HepG2 (cell line): ENCODE data around the gene AGT. TPM values are rescaled to one million over a fixed set of nuclear protein-coding genes. Genes with fewer than 3 reads are reported as not detected.
A peak's percentile ranks its signal among the peaks of the same experiment; 100 is the strongest.

Experiments used
- KDM1A ChIP-seq: IDR thresholded peaks from 2 replicates; pipeline ENCODE4 v1.6.1; 2016; ENCODE audit warnings: missing compliant biosample characterization
- RXRB ChIP-seq: IDR thresholded peaks from 2 replicates; pipeline ENCODE4 v1.6.1; 2016; ENCODE audit warnings: borderline replicate concordance, missing genetic modification reagents, missing compliant biosample characterization
- ZBTB21 ChIP-seq: sonication (generic); formaldehyde crosslinking; IDR thresholded peaks from 2 replicates; pipeline ENCODE4 v1.4.0; 2020; ENCODE audit warnings: missing genetic modification reagents
- ZKSCAN1 ChIP-seq: fragments of 150-350 bp; IDR thresholded peaks from 2 replicates; pipeline ENCODE4 v1.6.1; 2014; ENCODE audit warnings: low read length
- ZNF720 ChIP-seq: sonication (generic); formaldehyde crosslinking; IDR thresholded peaks from 2 replicates; pipeline ENCODE4 v1.4.0; 2020; ENCODE audit warnings: missing genetic modification reagents
- ZSCAN29 ChIP-seq: sonication (generic); formaldehyde crosslinking; conservative IDR thresholded peaks from 2 replicates; pipeline ENCODE4 v1.4.0; 2020; ENCODE audit warnings: mild to moderate bottlenecking, missing genetic modification reagents
- polyA plus RNA-seq, 8 experiments: library from polyadenylated mRNA; depleted of rRNA in 3 of 8; stranded (reverse) in 7 of 8; unstranded in 1 of 8; fragments of >200 nt; fragmentation: Illumina TruSeq in 4 of 8; extraction: Trizol in 4 of 8; gene quantifications; 2 replicates each; pipeline versions ENCODE4 v1.2.1 to v1.2.3, GENCODE V29; 2011 to 2016; ENCODE audit warnings: low read depth in 4 of 8, missing spikeins in 1 of 8, mixed read lengths in 1 of 8; ENCODE audit not compliant: insufficient read depth in 1 of 8
- total RNA-seq, 5 experiments: library from RNA; depleted of rRNA; stranded (reverse); fragments of >200 nt; fragmentation: Illumina TruSeq; extraction: Trizol; gene quantifications; 2 replicates each; pipeline ENCODE4 v1.2.3, GENCODE V29; 2016; ENCODE audit warnings: low read depth in 1 of 5
- TF ChIP-seq, protein P1 (sequence below): sonication (generic); formaldehyde crosslinking; IDR thresholded peaks from 2 replicates; pipeline ENCODE4 v1.5.0; 2020; ENCODE audit warnings: mild to moderate bottlenecking, missing genetic modification reagents
- TF ChIP-seq, protein P2 (sequence below): sonication (generic); formaldehyde crosslinking; IDR thresholded peaks from 2 replicates; pipeline ENCODE4 v1.9.0; 2021; ENCODE audit warnings: missing genetic modification reagents, mild to moderate bottlenecking, borderline replicate concordance
- TF ChIP-seq, protein P3 (sequence below): IDR thresholded peaks from 2 replicates; pipeline ENCODE4 v1.6.1; 2018; ENCODE audit warnings: missing genetic modification reagents, mild to moderate bottlenecking, missing compliant biosample characterization
- TF ChIP-seq, protein P4 (sequence below): sonication (generic); formaldehyde crosslinking; IDR thresholded peaks from 2 replicates; pipeline ENCODE4 v1.4.0; 2020; ENCODE audit warnings: missing genetic modification reagents
- TF ChIP-seq, protein P5 (sequence below): sonication (generic); formaldehyde crosslinking; IDR thresholded peaks from 2 replicates; pipeline ENCODE4 v1.8.0; 2022; ENCODE audit warnings: missing genetic modification reagents, mild to moderate bottlenecking, moderate library complexity, borderline replicate concordance
- TF ChIP-seq, protein P6 (sequence below): sonication (generic); formaldehyde crosslinking; IDR thresholded peaks from 2 replicates; pipeline ENCODE4 v1.4.0; 2020; ENCODE audit warnings: mild to moderate bottlenecking, missing genetic modification reagents

The AGT gene
- total and polyA plus RNA-seq, 2 of the 13 experiments (the other 11 are each of a cell fraction or from before 2014, with no cell fraction given), result 892 to 2,071 TPM

DNA sequence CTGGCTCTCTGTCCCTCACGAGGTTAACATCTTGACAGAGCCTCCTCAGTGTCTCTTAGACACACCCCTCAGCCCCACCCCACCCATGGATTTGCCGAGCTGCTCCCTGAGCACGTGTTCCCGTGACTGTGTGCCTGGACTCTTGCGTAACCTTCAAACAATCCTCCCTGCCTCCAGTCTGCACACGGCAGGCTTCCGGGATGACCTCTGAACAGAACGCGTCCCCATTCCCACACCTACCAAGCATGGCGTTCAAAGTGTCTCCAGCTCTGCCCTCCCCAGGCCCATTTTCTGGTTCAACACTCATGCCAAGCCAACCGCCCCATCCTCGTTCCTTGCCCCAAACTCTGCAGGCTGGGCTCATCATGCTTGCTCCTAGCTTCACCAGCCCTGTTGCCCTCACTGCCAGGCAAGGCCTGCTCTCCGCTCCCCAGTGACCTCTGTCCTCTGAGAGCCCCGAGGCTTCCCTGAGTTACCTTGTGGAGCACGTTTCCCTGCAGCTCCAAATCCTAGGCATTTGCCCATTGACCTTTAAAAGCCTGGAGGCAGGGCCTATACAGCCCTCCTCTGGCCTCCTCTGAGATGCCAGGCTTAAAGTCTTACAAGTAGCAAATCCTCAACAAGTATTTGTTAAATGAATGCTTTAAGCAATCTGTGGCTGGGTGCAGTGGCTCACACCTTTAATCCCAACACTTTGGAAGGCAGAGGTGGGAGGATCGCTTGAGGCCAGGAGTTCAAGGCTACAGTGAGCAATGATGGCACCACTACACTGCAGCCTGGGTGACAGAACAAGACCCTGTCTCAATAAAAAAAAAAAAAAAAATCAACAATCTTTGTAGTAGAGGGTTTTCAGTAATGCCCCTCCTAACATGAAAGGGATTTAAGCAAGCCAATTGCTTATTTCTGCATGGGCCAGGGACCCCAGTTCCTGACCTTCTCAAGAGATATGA lies 5.0 kb downstream of the AGT start (continued):
- TF ChIP-seq ZBTB21 (CRISPR knock-in tag) (0 out of 2 replicates have a peak, but pooled peaks have one; percentile 41), ZNF720 (CRISPR knock-in tag) (no peak), ZSCAN29 (peak; percentile 70; the same call in 1 of the 2 replicates), ZKSCAN1 (peak; percentile 55; the same call in 1 of the 2 replicates), RXRB (peak; percentile 97), KDM1A (CRISPR knock-in tag) (no peak)
- TF ChIP-seq, protein P1, sequence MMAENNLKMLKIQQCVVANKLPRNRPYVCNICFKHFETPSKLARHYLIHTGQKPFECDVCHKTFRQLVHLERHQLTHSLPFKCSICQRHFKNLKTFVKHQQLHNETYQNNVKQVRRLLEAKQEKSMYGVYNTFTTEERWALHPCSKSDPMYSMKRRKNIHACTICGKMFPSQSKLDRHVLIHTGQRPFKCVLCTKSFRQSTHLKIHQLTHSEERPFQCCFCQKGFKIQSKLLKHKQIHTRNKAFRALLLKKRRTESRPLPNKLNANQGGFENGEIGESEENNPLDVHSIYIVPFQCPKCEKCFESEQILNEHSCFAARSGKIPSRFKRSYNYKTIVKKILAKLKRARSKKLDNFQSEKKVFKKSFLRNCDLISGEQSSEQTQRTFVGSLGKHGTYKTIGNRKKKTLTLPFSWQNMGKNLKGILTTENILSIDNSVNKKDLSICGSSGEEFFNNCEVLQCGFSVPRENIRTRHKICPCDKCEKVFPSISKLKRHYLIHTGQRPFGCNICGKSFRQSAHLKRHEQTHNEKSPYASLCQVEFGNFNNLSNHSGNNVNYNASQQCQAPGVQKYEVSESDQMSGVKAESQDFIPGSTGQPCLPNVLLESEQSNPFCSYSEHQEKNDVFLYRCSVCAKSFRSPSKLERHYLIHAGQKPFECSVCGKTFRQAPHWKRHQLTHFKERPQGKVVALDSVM (CRISPR knock-in tag), result peak; percentile 96
- TF ChIP-seq, protein P2, sequence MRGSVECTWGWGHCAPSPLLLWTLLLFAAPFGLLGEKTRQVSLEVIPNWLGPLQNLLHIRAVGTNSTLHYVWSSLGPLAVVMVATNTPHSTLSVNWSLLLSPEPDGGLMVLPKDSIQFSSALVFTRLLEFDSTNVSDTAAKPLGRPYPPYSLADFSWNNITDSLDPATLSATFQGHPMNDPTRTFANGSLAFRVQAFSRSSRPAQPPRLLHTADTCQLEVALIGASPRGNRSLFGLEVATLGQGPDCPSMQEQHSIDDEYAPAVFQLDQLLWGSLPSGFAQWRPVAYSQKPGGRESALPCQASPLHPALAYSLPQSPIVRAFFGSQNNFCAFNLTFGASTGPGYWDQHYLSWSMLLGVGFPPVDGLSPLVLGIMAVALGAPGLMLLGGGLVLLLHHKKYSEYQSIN, result 0 out of 2 replicates have a peak, but pooled peaks have one; percentile 33
- TF ChIP-seq, protein P3, sequence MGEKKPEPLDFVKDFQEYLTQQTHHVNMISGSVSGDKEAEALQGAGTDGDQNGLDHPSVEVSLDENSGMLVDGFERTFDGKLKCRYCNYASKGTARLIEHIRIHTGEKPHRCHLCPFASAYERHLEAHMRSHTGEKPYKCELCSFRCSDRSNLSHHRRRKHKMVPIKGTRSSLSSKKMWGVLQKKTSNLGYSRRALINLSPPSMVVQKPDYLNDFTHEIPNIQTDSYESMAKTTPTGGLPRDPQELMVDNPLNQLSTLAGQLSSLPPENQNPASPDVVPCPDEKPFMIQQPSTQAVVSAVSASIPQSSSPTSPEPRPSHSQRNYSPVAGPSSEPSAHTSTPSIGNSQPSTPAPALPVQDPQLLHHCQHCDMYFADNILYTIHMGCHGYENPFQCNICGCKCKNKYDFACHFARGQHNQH, result peak; percentile 89; the same call in 1 of the 2 replicates
- TF ChIP-seq, protein P4, sequence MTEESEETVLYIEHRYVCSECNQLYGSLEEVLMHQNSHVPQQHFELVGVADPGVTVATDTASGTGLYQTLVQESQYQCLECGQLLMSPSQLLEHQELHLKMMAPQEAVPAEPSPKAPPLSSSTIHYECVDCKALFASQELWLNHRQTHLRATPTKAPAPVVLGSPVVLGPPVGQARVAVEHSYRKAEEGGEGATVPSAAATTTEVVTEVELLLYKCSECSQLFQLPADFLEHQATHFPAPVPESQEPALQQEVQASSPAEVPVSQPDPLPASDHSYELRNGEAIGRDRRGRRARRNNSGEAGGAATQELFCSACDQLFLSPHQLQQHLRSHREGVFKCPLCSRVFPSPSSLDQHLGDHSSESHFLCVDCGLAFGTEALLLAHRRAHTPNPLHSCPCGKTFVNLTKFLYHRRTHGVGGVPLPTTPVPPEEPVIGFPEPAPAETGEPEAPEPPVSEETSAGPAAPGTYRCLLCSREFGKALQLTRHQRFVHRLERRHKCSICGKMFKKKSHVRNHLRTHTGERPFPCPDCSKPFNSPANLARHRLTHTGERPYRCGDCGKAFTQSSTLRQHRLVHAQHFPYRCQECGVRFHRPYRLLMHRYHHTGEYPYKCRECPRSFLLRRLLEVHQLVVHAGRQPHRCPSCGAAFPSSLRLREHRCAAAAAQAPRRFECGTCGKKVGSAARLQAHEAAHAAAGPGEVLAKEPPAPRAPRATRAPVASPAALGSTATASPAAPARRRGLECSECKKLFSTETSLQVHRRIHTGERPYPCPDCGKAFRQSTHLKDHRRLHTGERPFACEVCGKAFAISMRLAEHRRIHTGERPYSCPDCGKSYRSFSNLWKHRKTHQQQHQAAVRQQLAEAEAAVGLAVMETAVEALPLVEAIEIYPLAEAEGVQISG, result peak; percentile 85
- TF ChIP-seq, protein P5, sequence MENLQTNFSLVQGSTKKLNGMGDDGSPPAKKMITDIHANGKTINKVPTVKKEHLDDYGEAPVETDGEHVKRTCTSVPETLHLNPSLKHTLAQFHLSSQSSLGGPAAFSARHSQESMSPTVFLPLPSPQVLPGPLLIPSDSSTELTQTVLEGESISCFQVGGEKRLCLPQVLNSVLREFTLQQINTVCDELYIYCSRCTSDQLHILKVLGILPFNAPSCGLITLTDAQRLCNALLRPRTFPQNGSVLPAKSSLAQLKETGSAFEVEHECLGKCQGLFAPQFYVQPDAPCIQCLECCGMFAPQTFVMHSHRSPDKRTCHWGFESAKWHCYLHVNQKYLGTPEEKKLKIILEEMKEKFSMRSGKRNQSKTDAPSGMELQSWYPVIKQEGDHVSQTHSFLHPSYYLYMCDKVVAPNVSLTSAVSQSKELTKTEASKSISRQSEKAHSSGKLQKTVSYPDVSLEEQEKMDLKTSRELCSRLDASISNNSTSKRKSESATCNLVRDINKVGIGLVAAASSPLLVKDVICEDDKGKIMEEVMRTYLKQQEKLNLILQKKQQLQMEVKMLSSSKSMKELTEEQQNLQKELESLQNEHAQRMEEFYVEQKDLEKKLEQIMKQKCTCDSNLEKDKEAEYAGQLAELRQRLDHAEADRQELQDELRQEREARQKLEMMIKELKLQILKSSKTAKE (CRISPR knock-in tag), result peak; percentile 96
- TF ChIP-seq, protein P6, sequence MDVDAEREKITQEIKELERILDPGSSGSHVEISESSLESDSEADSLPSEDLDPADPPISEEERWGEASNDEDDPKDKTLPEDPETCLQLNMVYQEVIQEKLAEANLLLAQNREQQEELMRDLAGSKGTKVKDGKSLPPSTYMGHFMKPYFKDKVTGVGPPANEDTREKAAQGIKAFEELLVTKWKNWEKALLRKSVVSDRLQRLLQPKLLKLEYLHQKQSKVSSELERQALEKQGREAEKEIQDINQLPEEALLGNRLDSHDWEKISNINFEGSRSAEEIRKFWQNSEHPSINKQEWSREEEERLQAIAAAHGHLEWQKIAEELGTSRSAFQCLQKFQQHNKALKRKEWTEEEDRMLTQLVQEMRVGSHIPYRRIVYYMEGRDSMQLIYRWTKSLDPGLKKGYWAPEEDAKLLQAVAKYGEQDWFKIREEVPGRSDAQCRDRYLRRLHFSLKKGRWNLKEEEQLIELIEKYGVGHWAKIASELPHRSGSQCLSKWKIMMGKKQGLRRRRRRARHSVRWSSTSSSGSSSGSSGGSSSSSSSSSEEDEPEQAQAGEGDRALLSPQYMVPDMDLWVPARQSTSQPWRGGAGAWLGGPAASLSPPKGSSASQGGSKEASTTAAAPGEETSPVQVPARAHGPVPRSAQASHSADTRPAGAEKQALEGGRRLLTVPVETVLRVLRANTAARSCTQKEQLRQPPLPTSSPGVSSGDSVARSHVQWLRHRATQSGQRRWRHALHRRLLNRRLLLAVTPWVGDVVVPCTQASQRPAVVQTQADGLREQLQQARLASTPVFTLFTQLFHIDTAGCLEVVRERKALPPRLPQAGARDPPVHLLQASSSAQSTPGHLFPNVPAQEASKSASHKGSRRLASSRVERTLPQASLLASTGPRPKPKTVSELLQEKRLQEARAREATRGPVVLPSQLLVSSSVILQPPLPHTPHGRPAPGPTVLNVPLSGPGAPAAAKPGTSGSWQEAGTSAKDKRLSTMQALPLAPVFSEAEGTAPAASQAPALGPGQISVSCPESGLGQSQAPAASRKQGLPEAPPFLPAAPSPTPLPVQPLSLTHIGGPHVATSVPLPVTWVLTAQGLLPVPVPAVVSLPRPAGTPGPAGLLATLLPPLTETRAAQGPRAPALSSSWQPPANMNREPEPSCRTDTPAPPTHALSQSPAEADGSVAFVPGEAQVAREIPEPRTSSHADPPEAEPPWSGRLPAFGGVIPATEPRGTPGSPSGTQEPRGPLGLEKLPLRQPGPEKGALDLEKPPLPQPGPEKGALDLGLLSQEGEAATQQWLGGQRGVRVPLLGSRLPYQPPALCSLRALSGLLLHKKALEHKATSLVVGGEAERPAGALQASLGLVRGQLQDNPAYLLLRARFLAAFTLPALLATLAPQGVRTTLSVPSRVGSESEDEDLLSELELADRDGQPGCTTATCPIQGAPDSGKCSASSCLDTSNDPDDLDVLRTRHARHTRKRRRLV (CRISPR knock-in tag), result peak; percentile 95
